GM12865 (cell line): ENCODE measurements around the gene CHAT.

Experiments
- DNase-seq: peaks from one replicate; pipeline ENCODE4 v3.0.0; 2010; ENCODE audit warnings: low read depth
- H3K4me3 ChIP-seq: 2 replicates; pipeline ENCODE4 v1.5.1; 2011; ENCODE audit warnings: mild to moderate bottlenecking, low read depth, low read length, control low read depth
- TF ChIP-seq, protein P1 (sequence below): IDR thresholded peaks from 2 replicates; pipeline ENCODE4 v1.5.1; 2011; ENCODE audit warnings: low read length, control low read depth, low read depth, inconsistent platforms; ENCODE audit not compliant: insufficient read depth; ENCODE audit errors: missing control alignments

Gene CHAT

DNA sequence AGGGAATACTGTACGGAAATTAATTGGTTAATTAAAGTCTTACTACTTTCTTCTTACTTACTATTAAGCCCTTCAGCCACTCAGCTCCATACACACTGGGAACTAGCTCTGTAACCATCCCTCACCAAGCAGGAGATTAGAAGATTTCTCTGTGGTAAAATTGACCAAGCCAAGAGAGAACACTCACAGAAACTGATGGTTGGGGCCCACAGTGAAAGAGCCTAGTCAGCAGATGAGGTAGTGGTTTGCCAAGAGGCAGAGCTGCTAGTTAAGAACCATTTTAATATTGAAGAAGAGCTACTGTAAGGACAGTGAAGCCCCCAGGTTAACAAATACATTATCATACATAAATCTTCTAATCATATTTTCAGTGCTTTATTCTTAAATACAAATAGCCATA lies 43.8 kb downstream of the CHAT start:
- no peak overlapping the region for H3K4me3 ChIP-seq
- no peak for DNase-seq
- TF ChIP-seq, protein P1, sequence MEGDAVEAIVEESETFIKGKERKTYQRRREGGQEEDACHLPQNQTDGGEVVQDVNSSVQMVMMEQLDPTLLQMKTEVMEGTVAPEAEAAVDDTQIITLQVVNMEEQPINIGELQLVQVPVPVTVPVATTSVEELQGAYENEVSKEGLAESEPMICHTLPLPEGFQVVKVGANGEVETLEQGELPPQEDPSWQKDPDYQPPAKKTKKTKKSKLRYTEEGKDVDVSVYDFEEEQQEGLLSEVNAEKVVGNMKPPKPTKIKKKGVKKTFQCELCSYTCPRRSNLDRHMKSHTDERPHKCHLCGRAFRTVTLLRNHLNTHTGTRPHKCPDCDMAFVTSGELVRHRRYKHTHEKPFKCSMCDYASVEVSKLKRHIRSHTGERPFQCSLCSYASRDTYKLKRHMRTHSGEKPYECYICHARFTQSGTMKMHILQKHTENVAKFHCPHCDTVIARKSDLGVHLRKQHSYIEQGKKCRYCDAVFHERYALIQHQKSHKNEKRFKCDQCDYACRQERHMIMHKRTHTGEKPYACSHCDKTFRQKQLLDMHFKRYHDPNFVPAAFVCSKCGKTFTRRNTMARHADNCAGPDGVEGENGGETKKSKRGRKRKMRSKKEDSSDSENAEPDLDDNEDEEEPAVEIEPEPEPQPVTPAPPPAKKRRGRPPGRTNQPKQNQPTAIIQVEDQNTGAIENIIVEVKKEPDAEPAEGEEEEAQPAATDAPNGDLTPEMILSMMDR, result no peak

DNA sequence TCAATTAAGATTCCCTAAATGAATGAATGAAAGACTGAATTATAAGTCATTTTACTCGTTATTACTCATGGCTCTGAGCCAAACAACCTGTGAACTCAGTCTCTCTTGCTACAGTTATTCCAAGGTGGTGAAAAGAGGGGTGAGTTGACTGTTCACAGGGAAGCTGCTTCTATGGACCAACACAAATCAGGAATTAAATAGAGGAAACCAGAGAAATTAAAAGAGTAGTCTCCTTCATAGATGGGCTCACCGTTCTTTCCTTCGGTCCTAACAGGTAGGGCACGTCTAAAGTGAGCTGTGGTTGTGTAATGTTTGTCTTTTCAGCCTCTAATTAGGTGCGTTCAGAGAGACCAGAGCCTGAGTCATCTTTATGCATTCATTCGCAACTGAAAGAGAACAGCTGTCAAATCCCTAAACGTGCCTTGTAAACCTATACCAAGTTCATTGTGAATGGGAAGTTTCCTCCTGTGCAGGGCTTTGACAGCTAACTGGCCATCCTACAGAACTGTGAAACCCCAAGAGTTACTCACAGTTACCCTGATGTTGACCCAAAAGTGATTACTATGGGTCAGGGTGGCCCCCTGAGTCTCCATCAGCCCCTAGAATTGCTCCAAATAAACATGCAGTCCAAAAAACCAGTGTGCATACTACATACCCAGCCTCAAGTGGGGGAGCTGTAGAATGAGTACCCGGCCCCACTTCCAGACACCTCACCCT lies 47.5 kb downstream of the CHAT start:
- TF ChIP-seq, protein P1, result no peak
- H3K4me3 ChIP-seq, result no peak overlapping the region
- no peak for DNase-seq

DNA sequence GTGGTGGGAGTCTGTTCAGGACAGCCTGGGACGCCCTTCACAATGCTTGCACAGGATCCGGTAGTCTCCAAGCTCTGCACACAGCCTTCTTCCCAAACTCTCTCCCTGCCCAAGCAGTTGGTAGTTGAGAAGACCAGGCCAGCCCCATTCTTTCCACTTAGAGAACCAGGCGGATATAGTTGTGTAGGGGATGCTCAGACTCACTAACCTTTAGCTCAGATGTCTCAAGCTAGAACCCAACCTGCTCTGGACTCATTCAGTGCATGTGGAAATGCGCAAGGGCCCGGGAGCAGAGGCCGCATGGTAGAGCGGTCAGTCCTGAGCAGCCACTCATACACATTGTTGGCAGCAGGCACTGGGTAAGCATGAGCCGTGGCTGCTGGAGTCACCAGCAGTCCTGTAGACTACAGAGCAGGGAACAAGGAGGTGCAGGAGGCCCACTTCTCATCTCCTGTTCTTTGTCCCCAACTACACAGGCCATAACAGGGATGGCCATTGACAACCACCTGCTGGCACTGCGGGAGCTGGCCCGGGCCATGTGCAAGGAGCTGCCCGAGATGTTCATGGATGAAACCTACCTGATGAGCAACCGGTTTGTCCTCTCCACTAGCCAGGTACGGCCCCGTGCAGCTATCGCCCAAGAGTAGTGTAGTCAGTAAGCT lies 48.5 kb downstream of the CHAT start:
- no peak overlapping the region for H3K4me3 ChIP-seq
- DNase-seq, result no peak
- TF ChIP-seq, protein P1, result no peak

DNA sequence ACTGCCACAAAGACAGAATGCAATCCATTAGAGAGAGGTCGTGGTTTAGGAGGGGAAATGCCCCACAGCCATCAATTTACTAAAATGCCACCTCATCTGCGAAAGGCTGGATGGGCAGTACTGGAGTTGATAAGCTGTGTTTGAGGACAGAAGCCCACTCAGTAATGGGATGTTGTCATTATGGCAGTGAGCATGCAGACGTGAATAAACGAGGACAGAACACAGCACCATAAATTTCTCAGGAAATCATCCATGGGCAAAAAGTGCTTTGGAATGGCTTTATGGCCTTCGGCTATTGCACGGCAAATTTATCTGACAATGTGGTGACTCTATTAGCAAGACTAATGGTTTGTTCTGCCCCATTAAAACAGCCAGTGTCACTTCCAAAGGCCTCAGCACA lies 49.8 kb downstream of the CHAT start:
- H3K4me3 ChIP-seq, result no peak overlapping the region
- no peak for DNase-seq
- TF ChIP-seq, protein P1, result no peak

DNA sequence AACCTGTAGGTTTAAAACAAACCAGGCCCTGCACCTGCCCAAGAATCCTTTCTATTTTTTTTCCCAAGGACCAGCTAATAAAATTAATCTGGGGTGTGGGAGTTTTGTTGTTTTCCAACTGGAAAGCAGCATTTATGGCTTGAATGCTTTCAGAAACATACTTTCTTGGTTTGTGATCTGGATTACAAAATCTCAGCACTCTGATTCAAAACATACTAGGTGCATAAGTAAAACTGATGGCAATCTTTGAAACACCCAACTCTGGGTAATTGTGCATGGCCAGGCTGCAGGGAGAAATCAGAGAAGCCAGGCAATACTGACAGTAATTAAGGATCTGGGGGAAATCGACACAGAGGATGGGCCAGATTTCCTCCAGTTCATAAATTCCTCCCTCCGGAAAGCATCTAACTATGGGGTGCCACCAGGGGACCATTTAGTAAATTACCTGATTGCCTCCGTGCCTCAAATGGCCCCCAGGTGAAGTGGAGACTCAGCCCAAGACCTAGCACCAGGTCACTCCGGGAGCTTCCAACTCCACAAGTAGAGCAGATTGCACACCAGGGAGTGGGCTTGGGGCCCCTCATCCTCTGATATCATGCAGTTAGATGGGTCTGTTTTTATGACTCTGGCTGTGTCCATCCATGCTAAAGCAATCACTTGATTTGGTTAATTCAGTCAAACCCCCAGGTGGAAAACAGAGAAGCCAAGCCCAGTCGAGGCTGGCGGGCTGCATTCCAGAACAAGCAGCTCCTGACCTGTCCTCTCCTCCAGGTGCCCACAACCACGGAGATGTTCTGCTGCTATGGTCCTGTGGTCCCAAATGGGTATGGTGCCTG lies 50.4 kb downstream of the CHAT start:
- TF ChIP-seq, protein P1, result no peak
- DNase-seq, result no peak
- H3K4me3 ChIP-seq, result no peak overlapping the region

DNA sequence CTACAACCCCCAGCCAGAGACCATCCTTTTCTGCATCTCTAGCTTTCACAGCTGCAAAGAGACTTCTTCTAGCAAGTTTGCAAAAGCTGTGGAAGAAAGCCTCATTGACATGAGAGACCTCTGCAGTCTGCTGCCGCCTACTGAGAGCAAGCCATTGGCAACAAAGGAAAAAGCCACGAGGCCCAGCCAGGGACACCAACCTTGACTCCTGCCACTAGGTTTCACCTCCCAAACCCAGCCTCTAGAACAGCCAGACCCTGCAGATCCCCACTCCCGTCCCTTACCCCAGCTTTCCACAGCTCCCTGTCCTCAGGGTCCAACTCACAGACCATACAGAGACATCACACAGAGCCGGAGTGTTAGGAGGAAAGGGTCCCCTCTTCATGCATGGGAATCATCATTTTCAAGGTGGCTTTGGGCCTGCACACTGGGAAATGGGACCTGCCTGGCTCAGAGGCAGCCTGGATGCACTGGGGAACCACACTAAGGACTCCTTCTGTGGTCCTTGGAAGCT lies 51.1 kb downstream of the CHAT start:
- no peak for DNase-seq
- no peak overlapping the region for H3K4me3 ChIP-seq
- TF ChIP-seq, protein P1, result no peak
